Airway epithelial cell (primary cell): Measurements from ENCODE around the gene SFTPA2. TPM values are rescaled to one million over a fixed set of nuclear protein-coding genes. Genes with fewer than 3 reads are reported as not detected.

ENCODE experiments used
- total RNA-seq: library from RNA; depleted of rRNA; stranded (reverse); fragments of >200 nt; gene quantifications from 2 replicates; pipeline ENCODE4 v1.2.3, GENCODE V29; 2015

The SFTPA2 gene
- not detected in 2 replicates for total RNA-seq

DNA sequence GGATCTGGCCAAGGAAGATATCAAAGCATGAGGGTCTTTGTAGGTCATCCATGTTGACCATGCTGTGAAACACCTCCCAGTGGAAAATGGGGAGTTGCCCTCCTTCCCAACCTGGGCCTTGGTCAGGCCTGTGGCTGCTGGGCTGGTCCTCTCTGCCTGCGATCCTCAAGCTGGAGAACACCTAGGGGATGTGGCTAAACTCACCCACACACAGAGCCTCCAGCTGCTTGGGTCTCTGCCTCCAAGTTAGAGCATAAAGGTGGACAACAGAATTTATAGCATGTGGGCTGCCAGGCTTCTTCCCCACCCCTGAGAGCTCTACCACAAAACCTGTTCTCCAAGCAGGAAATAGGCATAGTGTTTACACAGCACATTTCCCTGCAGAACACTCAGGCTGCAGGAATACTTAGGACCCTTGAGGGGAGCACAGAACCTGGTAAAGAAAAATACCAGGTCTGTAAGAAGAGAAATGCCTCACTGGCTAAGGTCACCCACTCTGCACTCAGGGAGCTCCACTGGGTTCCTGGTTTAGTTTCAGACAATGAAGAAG lies at the start of gene SFTPA2:
SFTPA2 (minus strand) TSS at position 248 of the 550 bp plus-strand sequence. CDS start 924 bp downstream, outside the sequence.

DNA sequence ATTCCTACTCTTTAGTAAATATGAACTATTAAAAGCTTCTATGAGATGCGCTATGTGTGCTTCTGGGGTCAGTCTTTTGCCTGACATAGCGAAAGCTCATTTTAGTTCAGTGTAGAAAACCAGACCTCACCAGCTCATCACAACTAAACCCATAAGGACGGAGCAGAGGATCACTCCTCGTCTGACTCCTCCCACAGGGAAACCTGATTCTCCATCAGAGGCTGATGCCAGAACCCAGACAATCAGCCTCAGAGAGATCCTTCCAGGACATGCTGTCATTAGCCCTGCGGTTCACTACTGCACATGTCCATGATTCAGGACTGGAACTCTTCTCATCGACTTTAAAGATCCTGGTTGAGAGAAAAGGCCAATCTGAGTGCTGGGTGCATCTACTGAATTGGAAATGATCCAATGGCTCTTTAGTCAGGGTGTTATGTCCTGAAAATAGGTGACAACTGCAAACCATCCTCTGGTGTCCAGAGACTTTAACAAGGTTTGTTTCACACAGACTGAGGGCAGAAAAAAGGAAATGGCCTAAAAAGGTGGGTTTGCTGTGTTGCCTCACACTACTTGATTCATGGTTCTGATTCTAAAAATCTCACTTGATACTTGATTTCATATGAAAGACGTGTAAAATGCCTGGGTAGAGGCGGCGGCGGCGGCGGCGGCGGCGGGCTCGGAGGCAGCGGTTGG lies 48.2 kb downstream of the SFTPA2 start, which contains the start of gene EIF5AL1:
EIF5AL1 (plus strand) TSS at position 643 of the 693 bp plus-strand sequence. CDS start 117 bp downstream, outside the sequence.

Other genes starting within 250 kb of the SFTPA2 start
- gene PPIF, start 212.9 kb downstream of the SFTPA2 start, total RNA-seq: 48.5 and 51.1 TPM in 2 replicates
- 2.3 and 2.5 TPM in 2 replicates for gene ZCCHC24, start 114.8 kb downstream of the SFTPA2 start, total RNA-seq
- 0.23 and 0.42 TPM in 2 replicates for gene EIF5AL1, start 47.9 kb downstream of the SFTPA2 start, total RNA-seq
- gene SFTPA1, start 50.5 kb upstream of the SFTPA2 start, total RNA-seq: not detected in 2 replicates
- 0.78 and 0.88 TPM in 2 replicates for gene NUTM2B, start 142.8 kb upstream of the SFTPA2 start, total RNA-seq